OCI-LY7 (cell line): ENCODE data around the gene SORD. TPM values are rescaled to one million over a fixed set of nuclear protein-coding genes. Genes with fewer than 3 reads are reported as not detected.
"Not testable (repeated sequence)": the region's sequence is repeated elsewhere in the genome, so short reads cannot be mapped to it uniquely, and the experiment has no call there.

ENCODE experiments used
- BruUV-seq: library from RNA; stranded (reverse); fragments of 400-500 nt; replicated peaks from 2 replicates; lab custom pipeline; 2021; lab: Mats Ljungman, UMichigan
- CTCF ChIA-PET: fragments of 300-600 bp; sonication (Branson Sonifier 250); formaldehyde crosslinking; loops from one replicate; lab custom pipeline; 2022; ENCODE audit warnings: antibody characterized with exemption; ENCODE audit not compliant: unreplicated experiment; lab: Charles Lee
- POLR2A ChIA-PET: fragments of 300-600 bp; sonication (Branson Sonifier 250); formaldehyde crosslinking; loops from one replicate; lab custom pipeline; 2022; ENCODE audit warnings: antibody characterized with exemption; lab: Charles Lee
- DNase-seq: peaks from one replicate; pipeline ENCODE4 v3.0.0-alpha.2; 2015; ENCODE audit warnings: low spot score
- H2AFZ ChIP-seq: fragments of 200-600 bp; sonication (generic), shearing (Covaris generic); 2 replicates; pipeline ENCODE4 v1.6.1; 2014; ENCODE audit warnings: mild to moderate bottlenecking, antibody characterized with exemption, low read length, moderate library complexity
- H3K27ac ChIP-seq: fragments of 200-600 bp; sonication (generic); 2 replicates; pipeline ENCODE4 v1.5.1; 2014; ENCODE audit warnings: mixed run types, low read depth, mild to moderate bottlenecking, moderate library complexity, low read length, inconsistent platforms; ENCODE audit not compliant: poor library complexity, severe bottlenecking
- H3K36me3 ChIP-seq: fragments of 200-600 bp; sonication (generic); 2 replicates; pipeline ENCODE4 v1.6.1; 2014; ENCODE audit warnings: mild to moderate bottlenecking, antibody characterized with exemption, low read length, moderate library complexity, mixed read lengths; ENCODE audit not compliant: insufficient read depth
- H3K4me1 ChIP-seq: fragments of 200-600 bp; sonication (generic); 2 replicates; pipeline ENCODE4 v1.5.1; 2014; ENCODE audit warnings: mild to moderate bottlenecking, low read length; ENCODE audit not compliant: insufficient read depth, poor library complexity, severe bottlenecking
- H3K4me2 ChIP-seq: fragments of 200-600 bp; sonication (generic); 2 replicates; pipeline ENCODE4 v1.6.1; 2014; ENCODE audit warnings: mild to moderate bottlenecking, low read length
- H3K4me3 ChIP-seq: fragments of 200-600 bp; sonication (generic); 2 replicates; pipeline ENCODE4 v1.5.1; 2014; ENCODE audit warnings: mild to moderate bottlenecking, low read depth, low read length; ENCODE audit not compliant: poor library complexity, severe bottlenecking
- H3K79me2 ChIP-seq: fragments of 200-600 bp; sonication (generic); 2 replicates; pipeline ENCODE4 v1.6.1; 2016; ENCODE audit warnings: low read depth, mild to moderate bottlenecking, low read length, moderate library complexity, mixed read lengths; ENCODE audit not compliant: insufficient read depth
- H3K9me2 ChIP-seq: fragments of 200-600 bp; sonication (generic); 2 replicates; pipeline ENCODE4 v1.6.1; 2016; ENCODE audit warnings: mild to moderate bottlenecking, low read length, mixed read lengths; ENCODE audit not compliant: insufficient read depth
- H3K9me3 ChIP-seq: fragments of 200-600 bp; sonication (generic); 2 replicates; pipeline ENCODE4 v1.6.1; 2014; ENCODE audit warnings: mild to moderate bottlenecking, mixed run types, low read length, mixed read lengths
- H4K20me1 ChIP-seq: fragments of 200-600 bp; sonication (generic); 2 replicates; pipeline ENCODE4 v1.6.1; 2014; ENCODE audit warnings: mild to moderate bottlenecking, antibody characterized with exemption, low read length, moderate library complexity, mixed read lengths; ENCODE audit not compliant: insufficient read depth
- CTCF ChIP-seq: fragments of 200-600 bp; sonication (generic); conservative IDR thresholded peaks from 2 replicates; pipeline ENCODE4 v1.5.1; 2014; ENCODE audit warnings: mild to moderate bottlenecking, antibody characterized with exemption, low read length, moderate library complexity, mixed read lengths
- EZH2phosphoT487 ChIP-seq: fragments of 200-600 bp; sonication (generic); IDR thresholded peaks from 2 replicates; pipeline ENCODE4 v1.6.1; 2018; ENCODE audit warnings: low read depth, borderline replicate concordance, mild to moderate bottlenecking, mixed run types, antibody characterized with exemption, low read length, moderate library complexity, mixed read lengths
- intact Hi-C: fragments of 100-400 bp; cut with micrococcal nuclease; formaldehyde crosslinking; loops from one replicate; pipeline ENCODE4 v1.10.0; 2022; ENCODE audit not compliant: unreplicated experiment
- total RNA-seq, 2 experiments: library from RNA; depleted of rRNA in 1 of 2; stranded (reverse); fragments of >200 nt in 1 of 2; shearing (Covaris generic) in 1 of 2; gene quantifications; 2 replicates each; pipeline ENCODE4 v1.2.3, GENCODE V29; 2014 to 2022

SORD gene
- total RNA-seq, 2 experiments from 2014 or later, result 10.4 to 17.8 TPM

- no peaks in the 10 kb centered on the region for H3K9me2 ChIP-seq
- H3K79me2 ChIP-seq, result no peaks in the 10 kb centered on the region
- TF ChIP-seq EZH2phosphoT487 (no peak), CTCF (no peak)
- no peak overlapping the region for H2AFZ ChIP-seq
- H3K9me3 ChIP-seq, result no peaks in the 10 kb centered on the region
- H3K4me2 ChIP-seq, result no peak overlapping the region
- no peak overlapping the region for H3K4me3 ChIP-seq
- intact Hi-C loops, result no loop called here
- no peak overlapping the region for H3K27ac ChIP-seq
- no TSS peak for BruUV-seq
- no peaks in the 10 kb centered on the region for H3K36me3 ChIP-seq
- CTCF ChIA-PET, result no interaction called here
- POLR2A ChIA-PET, result no interaction called here
- H3K4me1 ChIP-seq, result no peaks in the 10 kb centered on the region
- DNase-seq, result no peak
- H4K20me1 ChIP-seq, result no peaks in the 10 kb centered on the region
Observed at GRCh38 chr15:44999105-44999504, 23.9 kb upstream of the SORD start.

- H2AFZ ChIP-seq, H3K4me1 ChIP-seq, intact Hi-C loops, H3K9me3 ChIP-seq, H3K4me3 ChIP-seq, DNase-seq, H3K36me3 ChIP-seq, H3K79me2 ChIP-seq, H4K20me1 ChIP-seq, POLR2A ChIA-PET, H3K4me2 ChIP-seq, H3K27ac ChIP-seq, CTCF ChIA-PET, BruUV-seq, H3K9me2 ChIP-seq: not testable (repeated sequence)
Observed at GRCh38 chr15:45001180-45001579, 21.8 kb upstream of the SORD start.

GRCh38 chr15:45003731-45004410 lies 19.1 kb upstream of the SORD start:
- H3K27ac ChIP-seq, BruUV-seq, H3K4me3 ChIP-seq, H3K36me3 ChIP-seq, H2AFZ ChIP-seq, CTCF ChIA-PET, POLR2A ChIA-PET, H3K9me3 ChIP-seq, H3K9me2 ChIP-seq, intact Hi-C loops, H4K20me1 ChIP-seq, H3K4me1 ChIP-seq, DNase-seq, H3K79me2 ChIP-seq, H3K4me2 ChIP-seq: not testable (repeated sequence)

GRCh38 chr15:45004590-45005175 lies 18.3 kb upstream of the SORD start:
- H3K9me2 ChIP-seq, BruUV-seq, H3K4me3 ChIP-seq, H3K79me2 ChIP-seq, H3K36me3 ChIP-seq, H3K4me2 ChIP-seq, H3K9me3 ChIP-seq, H2AFZ ChIP-seq, H4K20me1 ChIP-seq, intact Hi-C loops, DNase-seq, POLR2A ChIA-PET, H3K4me1 ChIP-seq, CTCF ChIA-PET, H3K27ac ChIP-seq: not testable (repeated sequence)
